BLaER1 treated with 17β-estradiol and CSF1 and Interleukin-3, amounts not matched to agents 10 nM and 100 nM (cell line): ENCODE results near the gene TUNAR.

ENCODE experiments used
- H3K27ac ChIP-seq, 11 experiments: shearing (Covaris generic); formaldehyde crosslinking; 2 replicates each; pipeline ENCODE4 v1.8.1; 2022
- H3K27me3 ChIP-seq, 11 experiments: shearing (Covaris generic); formaldehyde crosslinking; 2 replicates each; pipeline ENCODE4 v1.8.1; 2022
- H3K36me3 ChIP-seq, 11 experiments: shearing (Covaris generic); formaldehyde crosslinking; 2 replicates each; pipeline ENCODE4 v1.8.1; 2022
- H3K4me1 ChIP-seq, 10 experiments: shearing (Covaris generic); formaldehyde crosslinking; 2 replicates each; pipeline ENCODE4 v1.8.1; 2022
- H3K4me2 ChIP-seq, 11 experiments: shearing (Covaris generic); formaldehyde crosslinking; 2 replicates each; pipeline ENCODE4 v1.8.1; 2022
- H3K4me3 ChIP-seq, 10 experiments: shearing (Covaris generic); formaldehyde crosslinking; 2 replicates each; pipeline ENCODE4 v1.8.1; 2022
- H3K9ac ChIP-seq, 11 experiments: shearing (Covaris generic); formaldehyde crosslinking; 2 replicates each; pipeline ENCODE4 v1.8.1; 2022
- H3K9me3 ChIP-seq, 11 experiments: shearing (Covaris generic); formaldehyde crosslinking; replicated peaks in 1 of 11; 2 replicates each; pipeline ENCODE4 v1.8.1; 2022
- H4K20me1 ChIP-seq, 11 experiments: shearing (Covaris generic); formaldehyde crosslinking; 2 replicates each; pipeline ENCODE4 v1.8.1; 2022
- Cebpa-rat ChIP-seq, 11 experiments: shearing (Covaris generic); IDR thresholded peaks; 2 replicates each; pipeline ENCODE4 v1.8.1; 2022

The TUNAR gene

GRCh38 chr14:95876761-95877538 is at the start of gene TUNAR:
Gene TUNAR, plus strand, starts transcription at chr14:95876832.
- Histone ChIP-seq H3K27ac (peak within 1 kb of the TSS in 4 of 11 experiments; percentile 16 to 58 (median 48); a peak in 5 of 22 replicates), H3K4me1 (peaks cover 0 to 39% (median 18%) of the 10 kb centered on the region in 10 experiments; a peak in 17 of 20 replicates), H4K20me1 (peaks cover 0 to 21% (median 0%) of the 10 kb centered on the region in 11 experiments; a peak in 5 of 22 replicates), H3K27me3 (peaks cover 37 to 66% (median 53%) of the 10 kb centered on the region in 11 experiments), H3K9me3 (no peaks in the 10 kb centered on the region), H3K4me3 (peak within 1 kb of the TSS; percentile 58 to 82 (median 70)), H3K4me2 (peak within 1 kb of the TSS; percentile 100), H3K9ac (peak within 1 kb of the TSS; percentile 45 to 79 (median 62)), H3K36me3 (no peaks in the 10 kb centered on the region)
- TF ChIP-seq Cebpa-rat (IDR thresholded peaks at IDR 0.05): no peak

DNA sequence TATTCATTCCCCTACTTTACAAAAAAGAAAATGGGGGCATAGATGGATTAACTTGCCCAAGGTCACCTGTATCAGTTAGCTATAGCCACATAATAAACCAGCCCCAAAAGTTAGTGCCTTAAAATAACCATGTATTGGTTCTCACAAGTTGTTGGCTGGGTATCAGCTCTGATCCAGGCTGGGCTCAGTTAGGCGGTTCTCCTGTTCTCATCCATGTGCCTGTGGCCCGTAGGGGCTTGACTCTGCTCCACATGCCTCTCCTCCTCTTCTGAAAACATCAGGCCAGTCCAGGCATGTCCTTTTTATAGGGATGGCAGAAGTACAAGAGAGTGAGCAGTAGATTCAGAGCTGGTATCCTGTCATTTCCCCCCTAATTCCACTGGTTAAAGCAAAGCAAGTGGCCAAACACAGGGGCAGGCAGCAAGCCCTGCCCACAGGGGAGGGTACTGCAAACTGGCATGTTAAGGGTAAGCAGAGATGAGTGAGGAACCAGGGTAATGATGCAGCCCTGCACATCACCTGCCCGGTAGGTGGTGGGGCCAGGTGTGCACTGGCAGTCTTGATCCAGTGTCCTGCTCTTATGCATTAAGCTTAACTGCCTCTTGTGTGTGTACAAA is 47.9 kb upstream of the TUNAR start:
- no peaks in the 10 kb centered on the region for H3K27me3 ChIP-seq
- no peak overlapping the region for H3K4me3 ChIP-seq
- H3K36me3 ChIP-seq: no peaks in the 10 kb centered on the region
- peaks cover 5 to 31% (median 10%) of the 10 kb centered on the region in 10 experiments; a peak in 17 of 20 replicates for H3K4me1 ChIP-seq
- no peak overlapping the region for H3K27ac ChIP-seq
- no peak for TF ChIP-seq Cebpa-rat (IDR thresholded peaks at IDR 0.05)
- no peaks in the 10 kb centered on the region for H4K20me1 ChIP-seq
- no peak overlapping the region for H3K9ac ChIP-seq
- H3K4me2 ChIP-seq: no peak overlapping the region
- peaks cover 0 to 7% (median 0%) of the 10 kb centered on the region in 11 experiments; a peak in 5 of 22 replicates for H3K9me3 ChIP-seq

DNA sequence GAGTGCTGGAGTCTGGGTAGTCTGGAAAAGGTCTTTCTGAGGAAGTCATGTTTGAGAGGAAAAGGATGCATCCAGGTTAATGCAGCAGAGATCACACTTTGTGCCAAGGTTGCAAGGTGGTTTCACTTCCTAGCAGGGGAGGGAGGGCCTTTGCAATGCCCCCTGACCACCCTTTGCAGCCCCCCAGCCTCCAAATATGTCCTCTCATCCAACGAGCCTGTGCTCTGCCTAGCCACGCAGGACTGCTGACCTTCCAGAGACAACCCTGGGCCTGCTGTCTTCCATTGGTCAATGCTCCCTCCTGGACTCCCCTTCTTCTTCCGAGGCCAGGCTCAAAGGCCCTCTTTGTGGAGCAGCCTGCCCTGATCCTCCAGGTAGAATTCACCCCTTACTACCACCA is 47.3 kb upstream of the TUNAR start:
- no peaks in the 10 kb centered on the region for H3K27me3 ChIP-seq
- peaks cover 5 to 34% (median 10%) of the 10 kb centered on the region in 10 experiments; a peak in 17 of 20 replicates for H3K4me1 ChIP-seq
- no peak overlapping the region for H3K27ac ChIP-seq
- no peak overlapping the region for H3K4me2 ChIP-seq
- no peak overlapping the region for H3K4me3 ChIP-seq
- H3K9me3 ChIP-seq: peaks cover 0 to 7% (median 0%) of the 10 kb centered on the region in 11 experiments; a peak in 5 of 22 replicates
- H3K9ac ChIP-seq: no peak overlapping the region
- no peak for TF ChIP-seq Cebpa-rat (IDR thresholded peaks at IDR 0.05)
- H4K20me1 ChIP-seq: no peaks in the 10 kb centered on the region
- H3K36me3 ChIP-seq: no peaks in the 10 kb centered on the region

- H3K4me3 ChIP-seq: no peak overlapping the region
- peaks cover 10 to 44% (median 16%) of the 10 kb centered on the region in 10 experiments; a peak in 18 of 20 replicates for H3K4me1 ChIP-seq
- TF ChIP-seq Cebpa-rat (IDR thresholded peaks at IDR 0.05): no peak
- no peaks in the 10 kb centered on the region for H4K20me1 ChIP-seq
- no peaks in the 10 kb centered on the region for H3K27me3 ChIP-seq
- peaks cover 0 to 10% (median 0%) of the 10 kb centered on the region in 11 experiments; a peak in 6 of 22 replicates for H3K9me3 ChIP-seq
- no peak overlapping the region for H3K27ac ChIP-seq
- peak overlapping the region in 10 of 11 experiments; percentile 5 to 38 (median 20); a peak in 10 of 22 replicates for H3K4me2 ChIP-seq
- H3K9ac ChIP-seq: no peak overlapping the region
- no peaks in the 10 kb centered on the region for H3K36me3 ChIP-seq
Observed at GRCh38 chr14:95830386-95830785, 46.2 kb upstream of the TUNAR start.

GRCh38 chr14:95831041-95831440 is 45.6 kb upstream of the TUNAR start:
- Histone ChIP-seq H4K20me1 (no peaks in the 10 kb centered on the region), H3K36me3 (no peaks in the 10 kb centered on the region), H3K4me2 (peak overlapping the region in 2 of 11 experiments; percentile 27 to 66; a peak in 3 of 22 replicates), H3K9me3 (peaks cover 0 to 16% (median 0%) of the 10 kb centered on the region in 11 experiments; a peak in 10 of 22 replicates), H3K4me3 (no peak overlapping the region), H3K27me3 (no peaks in the 10 kb centered on the region), H3K4me1 (peaks cover 10 to 49% (median 18%) of the 10 kb centered on the region in 10 experiments; a peak in 18 of 20 replicates), H3K27ac (no peak overlapping the region), H3K9ac (no peak overlapping the region)
- TF ChIP-seq Cebpa-rat (IDR thresholded peaks at IDR 0.05): no peak

GRCh38 chr14:95831468-95831867 is 45.2 kb upstream of the TUNAR start:
- H3K4me2 ChIP-seq: peak overlapping the region in 2 of 11 experiments; percentile 27 to 66; a peak in 3 of 22 replicates
- H3K4me3 ChIP-seq: no peak overlapping the region
- no peak overlapping the region for H3K27ac ChIP-seq
- H3K9ac ChIP-seq: no peak overlapping the region
- H4K20me1 ChIP-seq: no peaks in the 10 kb centered on the region
- TF ChIP-seq Cebpa-rat (IDR thresholded peaks at IDR 0.05): no peak
- H3K36me3 ChIP-seq: no peaks in the 10 kb centered on the region
- H3K9me3 ChIP-seq: peaks cover 0 to 17% (median 0%) of the 10 kb centered on the region in 11 experiments; a peak in 10 of 22 replicates
- peaks cover 10 to 49% (median 18%) of the 10 kb centered on the region in 10 experiments; a peak in 18 of 20 replicates for H3K4me1 ChIP-seq
- H3K27me3 ChIP-seq: no peaks in the 10 kb centered on the region

GRCh38 chr14:95832012-95832411 is 44.6 kb upstream of the TUNAR start:
- peak overlapping the region in 2 of 11 experiments; percentile 27 to 66; a peak in 5 of 22 replicates for H3K4me2 ChIP-seq
- H3K4me3 ChIP-seq: no peak overlapping the region
- H3K9me3 ChIP-seq: peaks cover 0 to 17% (median 0%) of the 10 kb centered on the region in 11 experiments; a peak in 10 of 22 replicates
- H3K36me3 ChIP-seq: no peaks in the 10 kb centered on the region
- H3K27me3 ChIP-seq: no peaks in the 10 kb centered on the region
- no peak for TF ChIP-seq Cebpa-rat (IDR thresholded peaks at IDR 0.05)
- no peak overlapping the region for H3K27ac ChIP-seq
- no peaks in the 10 kb centered on the region for H4K20me1 ChIP-seq
- H3K4me1 ChIP-seq: peaks cover 10 to 49% (median 18%) of the 10 kb centered on the region in 10 experiments; a peak in 18 of 20 replicates
- no peak overlapping the region for H3K9ac ChIP-seq

DNA sequence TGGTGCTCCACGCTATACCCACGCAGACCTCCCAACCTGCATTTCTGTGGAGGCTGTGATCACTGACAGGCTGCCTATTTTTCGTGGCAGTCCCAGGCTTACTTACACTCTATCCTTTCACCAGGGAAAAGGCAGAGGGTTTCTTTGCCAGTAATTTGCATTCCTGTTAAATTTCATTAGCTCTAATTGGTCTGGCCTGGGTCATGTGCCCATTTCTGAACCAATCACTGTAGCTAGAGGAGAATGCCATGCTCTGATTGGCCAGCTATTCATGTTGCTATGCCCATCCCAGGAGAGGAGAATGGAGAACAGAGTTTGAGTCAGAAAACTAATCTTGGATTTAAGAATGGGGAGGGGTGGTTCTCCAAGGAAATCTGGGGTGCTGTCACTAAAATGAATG is 43.2 kb upstream of the TUNAR start:
- Histone ChIP-seq H3K27ac (no peak overlapping the region), H3K9me3 (peaks cover 0 to 16% (median 0%) of the 10 kb centered on the region in 11 experiments; a peak in 10 of 22 replicates), H3K9ac (no peak overlapping the region), H4K20me1 (no peaks in the 10 kb centered on the region), H3K36me3 (no peaks in the 10 kb centered on the region), H3K4me1 (peaks cover 10 to 49% (median 18%) of the 10 kb centered on the region in 10 experiments; a peak in 18 of 20 replicates), H3K27me3 (no peaks in the 10 kb centered on the region), H3K4me3 (no peak overlapping the region), H3K4me2 (no peak overlapping the region)
- no peak for TF ChIP-seq Cebpa-rat (IDR thresholded peaks at IDR 0.05)

DNA sequence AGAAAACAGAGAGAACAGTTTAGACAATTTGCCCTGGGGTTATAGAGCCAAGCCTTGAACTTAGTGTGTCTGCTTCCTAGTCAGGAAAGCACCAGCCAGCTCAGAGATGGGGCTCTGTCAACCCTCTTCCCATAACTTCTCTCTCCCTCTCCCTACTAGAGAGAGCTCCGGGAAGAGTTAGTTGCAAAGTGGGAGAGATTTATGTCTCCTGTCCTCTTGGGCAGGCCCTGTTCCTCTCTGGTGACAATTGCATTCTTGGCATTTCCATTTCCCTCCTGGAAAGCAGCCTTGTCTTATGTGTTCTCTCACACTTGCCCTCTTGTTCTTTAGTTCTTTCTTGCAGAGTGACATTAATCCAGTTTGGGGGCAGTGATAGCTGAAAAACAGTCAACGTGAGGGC is 42.1 kb upstream of the TUNAR start:
- H3K27ac ChIP-seq: no peak overlapping the region
- no peak overlapping the region for H3K4me3 ChIP-seq
- H3K9me3 ChIP-seq: peaks cover 0 to 14% (median 0%) of the 10 kb centered on the region in 11 experiments; a peak in 9 of 22 replicates
- H3K27me3 ChIP-seq: no peaks in the 10 kb centered on the region
- H4K20me1 ChIP-seq: no peaks in the 10 kb centered on the region
- H3K9ac ChIP-seq: no peak overlapping the region
- peak overlapping the region in 4 of 11 experiments; percentile 53 to 79 (median 66); a peak in 8 of 22 replicates for H3K4me2 ChIP-seq
- no peaks in the 10 kb centered on the region for H3K36me3 ChIP-seq
- H3K4me1 ChIP-seq: peaks cover 10 to 49% (median 18%) of the 10 kb centered on the region in 10 experiments; a peak in 18 of 20 replicates
- no peak for TF ChIP-seq Cebpa-rat (IDR thresholded peaks at IDR 0.05)
